Endothelial cell of umbilical vein (primary cell): ENCODE data around the gene ZNF732. TPM values are rescaled to one million over a fixed set of nuclear protein-coding genes. Genes with fewer than 3 reads are reported as not detected.
"Not testable (repeated sequence)": the region's sequence is repeated elsewhere in the genome, so short reads cannot be mapped to it uniquely, and the experiment has no call there.

Experiments
- BruUV-seq: library from RNA; stranded (reverse); fragments of 400-500 nt; replicated peaks from 2 replicates; lab custom pipeline; 2021; lab: Mats Ljungman, UMichigan
- CTCF ChIA-PET: fragments of 300-600, 350-600 bp; sonication (Branson Sonifier 250); formaldehyde crosslinking; loops from one replicate; lab custom pipeline; 2021; ENCODE audit warnings: antibody characterized with exemption, inconsistent platforms; lab: Charles Lee
- POLR2A ChIA-PET: fragments of 300-600, 350-600 bp; sonication (Branson Sonifier 250); formaldehyde crosslinking; loops from one replicate; lab custom pipeline; 2021; ENCODE audit warnings: antibody characterized with exemption, inconsistent platforms; lab: Charles Lee
- DNase-seq: peaks from one replicate; pipeline ENCODE4 v3.0.0-alpha.2; 2011; ENCODE audit warnings: low read depth, low spot score
- FAIRE-seq: peaks from 2 replicates; lab custom pipeline; 2011; peaks lifted over from hg19 to GRCh38; lab: Jason Lieb, UNC
- H2AFZ ChIP-seq: 2 replicates; pipeline ENCODE4 v1.6.0; 2012; ENCODE audit warnings: low read depth, low read length, control low read depth, inconsistent platforms
- H3K27ac ChIP-seq: 2 replicates; pipeline ENCODE4 v1.5.1; 2011; ENCODE audit warnings: low read depth, mild to moderate bottlenecking, control low read depth, low read length, moderate library complexity; ENCODE audit not compliant: insufficient read depth
- H3K27me3 ChIP-seq, 2 experiments: 2 replicates each; pipeline versions ENCODE4 v1.6.0 to v1.6.1; 2011; ENCODE audit warnings: low read length in 2 of 2, mixed read lengths in 1 of 2; ENCODE audit not compliant: control insufficient read depth in 2 of 2, insufficient read depth in 2 of 2
- H3K36me3 ChIP-seq, 2 experiments: 2 replicates in 1 of 2; 3 replicates in 1 of 2; pipeline ENCODE4 v1.5.1; 2011; ENCODE audit warnings: low read length in 2 of 2, mild to moderate bottlenecking in 1 of 2, moderate library complexity in 1 of 2; ENCODE audit not compliant: control insufficient read depth in 2 of 2, insufficient read depth in 2 of 2; ENCODE audit errors: extremely low read depth in 1 of 2
- H3K4me1 ChIP-seq: 3 replicates; pipeline ENCODE4 v1.5.1; 2011; ENCODE audit warnings: mild to moderate bottlenecking, low read length; ENCODE audit not compliant: control insufficient read depth, insufficient read depth; ENCODE audit errors: extremely low read depth
- H3K4me2 ChIP-seq: 2 replicates; pipeline ENCODE4 v1.6.1; 2011; ENCODE audit warnings: low read length, control low read depth, mixed read lengths; ENCODE audit not compliant: insufficient read depth
- H3K4me3 ChIP-seq, 3 experiments: fragments of 200-600 bp in 1 of 3; sonication (generic), shearing (Covaris generic) in 1 of 3; replicated peaks in 1 of 3; 2 replicates each; pipeline ENCODE4 v1.5.1; 2011 to 2016; ENCODE audit warnings: control low read depth in 3 of 3, low read length in 3 of 3, mild to moderate bottlenecking in 2 of 3, inconsistent platforms in 1 of 3, low read depth in 1 of 3, moderate library complexity in 1 of 3; ENCODE audit not compliant: insufficient read depth in 1 of 3
- H3K79me2 ChIP-seq: 2 replicates; pipeline ENCODE4 v1.6.0; 2012; ENCODE audit warnings: low read length, inconsistent platforms; ENCODE audit not compliant: control insufficient read depth, insufficient read depth
- H3K9ac ChIP-seq: replicated peaks from 2 replicates; pipeline ENCODE3; 2011; ENCODE audit warnings: low read length, control low read depth; ENCODE audit not compliant: insufficient read depth; ENCODE audit errors: extremely low read depth
- H3K9me1 ChIP-seq: replicated peaks from 3 replicates; pipeline ENCODE4 v1.6.0; 2011; ENCODE audit warnings: mild to moderate bottlenecking, low read length; ENCODE audit not compliant: control insufficient read depth, insufficient read depth; ENCODE audit errors: extremely low read depth
- H3K9me3 ChIP-seq: replicated peaks from 2 replicates; pipeline ENCODE4 v1.5.1; 2012; ENCODE audit warnings: low read length, inconsistent platforms; ENCODE audit not compliant: control insufficient read depth, insufficient read depth
- H4K20me1 ChIP-seq: replicated peaks from 2 replicates; pipeline ENCODE3; 2011; ENCODE audit warnings: mild to moderate bottlenecking, low read length; ENCODE audit not compliant: control insufficient read depth, insufficient read depth; ENCODE audit errors: extremely low read depth
- FOS ChIP-seq: IDR thresholded peaks from 2 replicates; pipeline ENCODE4 v1.6.1; 2011; ENCODE audit warnings: mild to moderate bottlenecking, low read length, moderate library complexity, borderline replicate concordance; ENCODE audit not compliant: insufficient read depth
- GATA2 ChIP-seq: IDR thresholded peaks from 2 replicates; pipeline ENCODE4 v1.7.0; 2011; ENCODE audit warnings: low read depth, mild to moderate bottlenecking, moderate library complexity, mixed read lengths, low read length; ENCODE audit not compliant: insufficient read length, insufficient read depth
- MYC ChIP-seq: IDR thresholded peaks from one replicate; pipeline ENCODE4 v1.6.1; 2011; ENCODE audit warnings: mild to moderate bottlenecking, low read depth, low read length
- POLR2A ChIP-seq: IDR thresholded peaks from 2 replicates; pipeline ENCODE4 v1.6.1; 2012; ENCODE audit warnings: low read depth, mild to moderate bottlenecking, control low read depth, low read length
- POLR2AphosphoS5 ChIP-seq: IDR thresholded peaks from 2 replicates; pipeline ENCODE4 v1.6.1; 2012; ENCODE audit warnings: low read depth, mild to moderate bottlenecking, control low read depth, low read length, moderate library complexity; ENCODE audit not compliant: insufficient read depth
- dilution Hi-C: fragments of 300-500 bp; cut with MboI; formaldehyde crosslinking; loops from one replicate; pipeline ENCODE4 v1.15.0; 2019; ENCODE audit warnings: low sequenced_read_pairs; ENCODE audit not compliant: extremely low pct_ligation_motif_present
- intact Hi-C: fragments of 100-400 bp; cut with micrococcal nuclease; formaldehyde crosslinking; loops from one replicate; pipeline ENCODE4 v1.10.0; 2022
- polyA plus RNA-seq, 4 experiments: library from polyadenylated mRNA; depleted of rRNA in 3 of 4; stranded (reverse) in 3 of 4; unstranded in 1 of 4; fragments of >200 nt; gene quantifications; 2 replicates each; pipeline versions ENCODE4 v1.2.1 to v1.2.3, GENCODE V29; 2011 to 2012; ENCODE audit warnings: missing spikeins in 1 of 4
- total RNA-seq: library from RNA; stranded (reverse); gene quantifications from 2 replicates; pipeline ENCODE4 v1.2.3, GENCODE V29; 2021

The ZNF732 gene
- total and polyA plus RNA-seq, 2 donors (not counting 3 experiments of a cell fraction or from before 2014, with no cell fraction given): 0.04 to 3.1 TPM

DNA sequence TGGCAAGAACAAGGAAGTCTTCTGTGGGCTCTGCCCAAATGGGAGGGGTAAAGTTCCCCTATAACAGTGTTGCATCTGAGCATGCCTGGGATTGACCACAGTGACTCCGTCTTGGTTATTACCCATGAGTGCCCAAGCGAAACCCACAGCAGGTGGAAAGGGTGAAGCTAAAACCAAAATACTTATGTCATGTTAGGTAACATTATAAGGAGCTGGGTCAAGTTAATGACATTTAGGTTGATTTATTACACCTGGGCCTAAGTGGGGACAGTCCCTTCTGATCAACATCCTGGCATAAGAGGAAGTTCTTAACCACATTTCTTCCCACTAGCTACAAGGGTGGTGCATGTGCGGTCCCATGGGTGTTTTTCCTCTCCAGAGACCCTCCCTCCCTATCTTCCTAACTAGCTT lies 1.3 kb upstream of the ZNF732 start:
- TF ChIP-seq GATA2: no peak
- TF ChIP-seq POLR2A: no peak
- no peak for TF ChIP-seq FOS
- TF ChIP-seq POLR2AphosphoS5: no peak
- TF ChIP-seq MYC: no peak
- no peak overlapping the region for H3K9ac ChIP-seq
- DNase-seq (no peak), FAIRE-seq (no peak)
- H4K20me1 ChIP-seq: no peaks in the 10 kb centered on the region
- H3K9me1 ChIP-seq: no peaks in the 10 kb centered on the region
- peaks cover 1 to 2% of the 10 kb centered on the region in 2 experiments for H3K27me3 ChIP-seq
- no TSS peak for BruUV-seq
- no peak overlapping the region for H2AFZ ChIP-seq
- no peaks in the 10 kb centered on the region for H3K4me1 ChIP-seq
- no peak overlapping the region for H3K4me3 ChIP-seq
- H3K36me3 ChIP-seq: no peaks in the 10 kb centered on the region
- intact Hi-C loops (no loop called here), dilution Hi-C loops (no loop called here)
- no peak overlapping the region for H3K27ac ChIP-seq
- H3K4me2 ChIP-seq: no peak overlapping the region
- no peaks in the 10 kb centered on the region for H3K79me2 ChIP-seq
- H3K9me3 ChIP-seq: no peaks in the 10 kb centered on the region
- ChIA-PET POLR2A (no interaction called here), CTCF (no interaction called here)

DNA sequence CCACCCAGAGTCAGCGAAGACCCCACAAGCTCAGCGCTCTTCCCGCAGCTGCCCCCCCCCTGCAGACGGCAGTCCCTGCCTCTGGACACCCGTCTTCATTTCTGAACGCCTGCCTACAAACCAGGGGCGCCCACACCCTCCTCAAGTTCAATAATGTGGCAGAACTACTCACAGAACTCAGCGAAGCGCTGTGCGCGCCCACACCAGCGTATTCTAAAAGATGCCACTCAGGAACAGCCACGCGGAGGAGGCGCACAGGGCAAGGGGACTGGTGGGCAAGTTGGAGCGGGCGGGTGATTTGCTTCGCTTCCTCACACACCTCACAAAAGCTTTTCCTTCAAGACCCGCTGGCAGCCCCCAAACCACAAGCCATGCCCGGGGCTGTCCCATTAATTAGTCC lies 758 bp downstream of the ZNF732 start:
- H2AFZ ChIP-seq, H4K20me1 ChIP-seq, H3K4me1 ChIP-seq, H3K27me3 ChIP-seq, POLR2A ChIA-PET, FAIRE-seq, DNase-seq, H3K36me3 ChIP-seq, H3K9me1 ChIP-seq, dilution Hi-C loops, H3K27ac ChIP-seq, BruUV-seq, H3K9me3 ChIP-seq, H3K9ac ChIP-seq, H3K79me2 ChIP-seq: not testable (repeated sequence)
- CTCF ChIA-PET: interaction anchor here (1.1 kb wide), 1 partner anchor 26 kb away, joined by 3 read pairs; no protein-coding TSS in a partner anchor
- intact Hi-C loops: loop anchor here (2.0 kb wide), 1 partner anchor 32 kb away; the partner anchor contains the start of gene ZNF141
- Histone ChIP-seq H3K4me3 (peak overlapping the region in 2 of 3 experiments; percentile 14 to 36), H3K4me2 (peak overlapping the region; percentile 9)
